IMR-90 (cell line): Measurements from ENCODE around the gene COL18A1.

Experiments
- CEBPB ChIP-seq: IDR thresholded peaks from 2 replicates; pipeline ENCODE4 v1.6.1; 2012; ENCODE audit warnings: low read depth, low read length, improper control_type of control experiment
- MAZ ChIP-seq: IDR thresholded peaks from 2 replicates; pipeline ENCODE4 v1.6.1; 2012; ENCODE audit warnings: low read depth, mild to moderate bottlenecking, low read length, improper control_type of control experiment, moderate library complexity, borderline replicate concordance
- MXI1 ChIP-seq: IDR thresholded peaks from 2 replicates; pipeline ENCODE4 v1.6.1; 2012; ENCODE audit warnings: low read depth, mild to moderate bottlenecking, low read length, moderate library complexity, borderline replicate concordance
- POLR2A ChIP-seq: IDR thresholded peaks from 2 replicates; pipeline ENCODE4 v1.6.1; 2012; ENCODE audit warnings: mild to moderate bottlenecking, low read depth, low read length
- RAD21 ChIP-seq: IDR thresholded peaks from 2 replicates; pipeline ENCODE4 v1.6.1; 2012; ENCODE audit warnings: low read length, improper control_type of control experiment
- RCOR1 ChIP-seq: IDR thresholded peaks from 2 replicates; pipeline ENCODE4 v1.6.1; 2012; ENCODE audit warnings: mild to moderate bottlenecking, low read length, improper control_type of control experiment; ENCODE audit not compliant: insufficient replicate concordance
- RFX5 ChIP-seq: IDR thresholded peaks from 2 replicates; pipeline ENCODE4 v1.8.0; 2012; ENCODE audit warnings: low read depth, mild to moderate bottlenecking, low read length, moderate library complexity
- USF2 ChIP-seq: fragments of 150-350 bp; IDR thresholded peaks from 2 replicates; pipeline ENCODE4 v1.6.1; 2017; ENCODE audit warnings: mild to moderate bottlenecking, antibody characterized with exemption, low read length, low read depth
- TF ChIP-seq, protein P1 (sequence below): conservative IDR thresholded peaks from 2 replicates; pipeline ENCODE4 v1.5.1; 2012; ENCODE audit warnings: mild to moderate bottlenecking, low read depth, low read length, improper control_type of control experiment

GRCh38 chr21:45362748-45363145 is 42.2 kb upstream of the COL18A1 start:
- TF ChIP-seq, protein P1, sequence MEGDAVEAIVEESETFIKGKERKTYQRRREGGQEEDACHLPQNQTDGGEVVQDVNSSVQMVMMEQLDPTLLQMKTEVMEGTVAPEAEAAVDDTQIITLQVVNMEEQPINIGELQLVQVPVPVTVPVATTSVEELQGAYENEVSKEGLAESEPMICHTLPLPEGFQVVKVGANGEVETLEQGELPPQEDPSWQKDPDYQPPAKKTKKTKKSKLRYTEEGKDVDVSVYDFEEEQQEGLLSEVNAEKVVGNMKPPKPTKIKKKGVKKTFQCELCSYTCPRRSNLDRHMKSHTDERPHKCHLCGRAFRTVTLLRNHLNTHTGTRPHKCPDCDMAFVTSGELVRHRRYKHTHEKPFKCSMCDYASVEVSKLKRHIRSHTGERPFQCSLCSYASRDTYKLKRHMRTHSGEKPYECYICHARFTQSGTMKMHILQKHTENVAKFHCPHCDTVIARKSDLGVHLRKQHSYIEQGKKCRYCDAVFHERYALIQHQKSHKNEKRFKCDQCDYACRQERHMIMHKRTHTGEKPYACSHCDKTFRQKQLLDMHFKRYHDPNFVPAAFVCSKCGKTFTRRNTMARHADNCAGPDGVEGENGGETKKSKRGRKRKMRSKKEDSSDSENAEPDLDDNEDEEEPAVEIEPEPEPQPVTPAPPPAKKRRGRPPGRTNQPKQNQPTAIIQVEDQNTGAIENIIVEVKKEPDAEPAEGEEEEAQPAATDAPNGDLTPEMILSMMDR, result no peak
- TF ChIP-seq RAD21 (no peak), POLR2A (no peak), USF2 (no peak), MXI1 (no peak), MAZ (no peak), RCOR1 (no peak), RFX5 (no peak), CEBPB (no peak)
